ENCODE results near the gene GMNC.

GMNC gene

GRCh38 chr3:190865419-190865818 lies 2.9 kb upstream of the GMNC start:
- no peak for DNase-seq (ENCODE audit: insufficient read length, low spot score)
- FAIRE-seq: no peak
- no peak for TF ChIP-seq CTCF (IDR thresholded peaks at IDR 0.05; ENCODE audit: insufficient read depth, missing control alignments)

DNA sequence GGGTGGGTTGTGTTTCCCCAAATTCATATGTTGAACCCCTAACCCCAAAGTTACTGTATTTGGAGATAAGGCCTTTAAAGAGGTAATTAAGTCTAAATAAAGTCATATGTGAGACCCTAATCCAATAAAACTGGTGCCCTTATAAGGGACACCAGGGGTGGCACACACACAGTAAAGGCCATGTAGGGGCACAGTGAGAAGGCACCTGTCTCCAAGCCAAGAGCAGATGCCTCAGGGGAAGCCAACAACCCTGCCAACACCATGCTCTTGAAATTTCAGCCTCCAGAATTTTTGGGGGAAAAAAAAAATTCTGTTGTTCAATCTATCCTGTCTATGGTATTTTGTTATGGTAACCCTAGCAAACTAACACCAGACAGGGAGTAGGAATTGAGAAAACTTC lies 1.5 kb upstream of the GMNC start:
- FAIRE-seq (no peak), DNase-seq (ENCODE audit: insufficient read length, low spot score) (no peak)
- TF ChIP-seq CTCF (IDR thresholded peaks at IDR 0.05; ENCODE audit: insufficient read depth, missing control alignments): no peak

DNA sequence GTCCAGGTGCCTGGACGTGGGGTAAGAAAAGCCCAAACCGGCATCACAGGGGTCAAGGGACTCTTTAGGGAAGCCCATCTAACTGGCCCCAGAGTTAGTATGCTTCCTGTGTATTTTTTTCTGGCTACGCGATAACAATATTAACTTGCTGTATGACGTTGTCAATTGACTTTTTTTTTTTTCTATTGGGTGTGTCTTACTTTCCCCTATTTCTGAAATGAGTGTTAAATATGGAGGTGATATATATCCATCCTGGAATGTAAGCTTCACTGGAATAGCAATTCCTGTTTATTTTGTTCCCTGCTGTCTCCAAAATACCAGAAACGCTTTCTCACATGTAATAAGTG lies 598 bp upstream of the GMNC start:
- FAIRE-seq: no peak
- no peak for TF ChIP-seq CTCF (IDR thresholded peaks at IDR 0.05; ENCODE audit: insufficient read depth, missing control alignments)
- DNase-seq (ENCODE audit: insufficient read length, low spot score): no peak

GRCh38 chr3:190860521-190860920 lies 2.0 kb downstream of the GMNC start:
- no peak for FAIRE-seq
- no peak for TF ChIP-seq CTCF (IDR thresholded peaks at IDR 0.05; ENCODE audit: insufficient read depth, missing control alignments)

GRCh38 chr3:190855151-190855550 lies 7.3 kb downstream of the GMNC start:
- TF ChIP-seq CTCF (IDR thresholded peaks at IDR 0.05; ENCODE audit: insufficient read depth, missing control alignments): no peak
- DNase-seq (ENCODE audit: insufficient read length, low spot score) (no peak), FAIRE-seq (no peak)

More at GRCh38 chr3:190860521-190860920, 2.0 kb downstream of the GMNC start:
- DNase-seq (ENCODE audit: insufficient read length, low spot score): no peak

GRCh38 chr3:190854062-190854461 lies 8.4 kb downstream of the GMNC start:
- no peak for FAIRE-seq
- DNase-seq (ENCODE audit: insufficient read length, low spot score): no peak
- no peak for TF ChIP-seq CTCF (IDR thresholded peaks at IDR 0.05; ENCODE audit: insufficient read depth, missing control alignments)

DNA sequence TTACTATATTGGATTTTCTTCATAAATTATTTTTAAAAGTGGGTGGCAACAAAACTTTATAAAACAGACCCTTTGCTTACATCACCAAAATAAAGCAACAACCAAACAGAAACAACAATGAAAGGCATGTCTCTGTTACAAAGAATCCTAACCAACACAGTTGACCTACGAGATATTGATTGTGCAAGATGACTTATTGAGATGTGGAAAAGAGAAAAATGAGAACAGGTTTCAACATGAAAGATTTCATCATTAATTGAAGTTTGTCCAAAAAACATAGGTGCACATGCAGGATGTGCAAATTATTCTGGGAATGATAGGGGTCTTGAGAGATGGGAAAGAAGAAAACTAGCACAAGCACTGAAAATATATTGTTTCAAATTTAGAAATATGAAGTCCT lies 9.0 kb downstream of the GMNC start:
- FAIRE-seq (no peak), DNase-seq (ENCODE audit: insufficient read length, low spot score) (no peak)
- TF ChIP-seq CTCF (IDR thresholded peaks at IDR 0.05; ENCODE audit: insufficient read depth, missing control alignments): no peak
